ENCODE measurements around the gene WDR18. TPM values are rescaled to one million over a fixed set of nuclear protein-coding genes. Genes with fewer than 3 reads are reported as not detected.

Gene WDR18
- total and polyA plus RNA-seq, 2 experiments from 2014 or later = 143 to 241 TPM

DNA sequence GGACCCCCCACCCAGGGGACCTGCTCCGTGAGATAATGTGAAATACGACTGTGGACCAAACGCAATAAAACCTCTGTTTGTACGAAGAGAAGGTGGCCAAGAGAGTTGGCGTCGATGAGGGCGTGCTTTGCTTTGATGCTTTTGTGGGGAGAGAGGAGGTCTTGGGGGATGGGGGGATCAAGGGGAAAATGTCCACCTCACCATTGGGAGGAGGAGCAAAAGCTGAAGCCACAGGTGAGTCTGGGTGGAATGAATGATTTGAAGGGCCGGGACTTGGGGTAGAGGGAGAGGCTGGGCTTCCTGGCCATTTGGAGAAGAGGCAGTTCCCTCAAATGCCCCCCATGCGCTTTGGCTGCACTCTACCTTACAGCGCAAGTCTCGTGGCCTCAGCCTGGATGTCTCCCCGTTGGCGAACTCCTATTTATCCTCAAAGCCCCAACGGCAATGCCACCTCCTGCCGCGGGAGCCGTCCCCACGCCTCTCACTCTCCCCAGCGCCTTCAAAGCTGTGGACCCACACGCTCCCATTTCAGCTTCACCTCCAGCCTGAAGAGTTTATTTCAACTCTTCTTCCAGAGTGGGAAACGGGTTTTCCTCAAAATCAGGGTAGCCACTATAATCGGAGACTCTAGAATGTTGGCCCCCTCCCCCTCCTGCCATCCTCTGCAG lies 55.0 kb downstream of the WDR18 start:
- TF ChIP-seq, protein P1, sequence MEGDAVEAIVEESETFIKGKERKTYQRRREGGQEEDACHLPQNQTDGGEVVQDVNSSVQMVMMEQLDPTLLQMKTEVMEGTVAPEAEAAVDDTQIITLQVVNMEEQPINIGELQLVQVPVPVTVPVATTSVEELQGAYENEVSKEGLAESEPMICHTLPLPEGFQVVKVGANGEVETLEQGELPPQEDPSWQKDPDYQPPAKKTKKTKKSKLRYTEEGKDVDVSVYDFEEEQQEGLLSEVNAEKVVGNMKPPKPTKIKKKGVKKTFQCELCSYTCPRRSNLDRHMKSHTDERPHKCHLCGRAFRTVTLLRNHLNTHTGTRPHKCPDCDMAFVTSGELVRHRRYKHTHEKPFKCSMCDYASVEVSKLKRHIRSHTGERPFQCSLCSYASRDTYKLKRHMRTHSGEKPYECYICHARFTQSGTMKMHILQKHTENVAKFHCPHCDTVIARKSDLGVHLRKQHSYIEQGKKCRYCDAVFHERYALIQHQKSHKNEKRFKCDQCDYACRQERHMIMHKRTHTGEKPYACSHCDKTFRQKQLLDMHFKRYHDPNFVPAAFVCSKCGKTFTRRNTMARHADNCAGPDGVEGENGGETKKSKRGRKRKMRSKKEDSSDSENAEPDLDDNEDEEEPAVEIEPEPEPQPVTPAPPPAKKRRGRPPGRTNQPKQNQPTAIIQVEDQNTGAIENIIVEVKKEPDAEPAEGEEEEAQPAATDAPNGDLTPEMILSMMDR (IDR thresholded peaks at IDR 0.05; ENCODE audit: low read depth, low read length) = no peak
- Histone ChIP-seq H3K4me1 (ENCODE audit: low read depth) (peaks cover 8% of the 10 kb centered on the region), H3K36me3 (peaks cover 19% of the 10 kb centered on the region), H3K9me3 (ENCODE audit: low read depth) (no peaks in the 10 kb centered on the region), H3K27me3 (no peaks in the 10 kb centered on the region), H3K27ac (peak overlapping the region; percentile 53), H3K4me3 (no peak overlapping the region)
- peak in 1 of 2 donors; percentile 48 for DNase-seq (ENCODE audit: low read depth in 1 of 2, low spot score in 1 of 2)

DNA sequence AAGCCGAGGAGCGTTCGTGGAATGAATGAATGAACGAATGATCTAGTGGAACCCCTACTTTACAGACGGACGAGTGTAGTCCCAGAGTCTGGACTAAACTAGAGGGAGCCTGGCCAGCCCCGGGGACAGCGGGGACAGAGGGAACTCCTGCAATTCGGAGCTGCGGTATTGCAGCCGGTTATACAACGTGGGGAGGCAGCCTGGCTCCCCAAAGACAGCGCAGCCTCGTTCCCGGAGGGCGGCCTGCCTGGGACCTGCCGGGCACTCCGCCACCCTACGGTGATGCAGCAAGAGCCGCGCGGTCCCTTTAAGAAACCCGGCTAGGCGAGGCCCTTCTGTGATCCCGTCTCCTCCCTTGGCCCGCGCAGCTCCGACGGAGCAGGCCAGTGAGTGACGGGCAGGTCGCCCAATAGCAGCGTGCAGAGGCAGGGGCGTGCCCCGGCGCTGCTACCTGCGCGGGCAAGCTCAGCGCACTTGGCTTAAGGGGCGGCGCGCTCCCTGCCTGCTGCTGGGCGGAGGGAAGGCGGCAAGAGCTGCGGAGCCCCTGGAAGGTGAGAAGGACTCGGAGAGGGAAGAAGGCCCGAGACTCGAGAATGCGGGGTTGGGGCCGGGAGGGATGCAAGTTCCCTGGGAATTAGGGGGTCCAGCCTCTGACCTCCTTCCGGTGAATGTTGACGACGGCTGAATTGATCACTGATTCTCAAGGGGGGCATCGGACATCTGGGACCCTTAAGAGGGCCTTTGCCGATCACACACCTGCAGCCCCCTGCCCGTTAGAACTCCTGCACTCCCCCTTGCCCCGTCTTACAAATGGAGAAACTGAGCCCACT lies 55.7 kb downstream of the WDR18 start, which contains the start of gene ABCA7:
Gene ABCA7, plus strand, starts transcription at position 462 of the 830 bp plus-strand sequence. CDS start 1,255 bp downstream, outside the sequence.
- no peaks in the 10 kb centered on the region for H3K9me3 ChIP-seq (ENCODE audit: low read depth)
- DNase-seq (ENCODE audit: low read depth in 1 of 2, low spot score in 1 of 2) = peak; percentile 98 to 99
- peak within 1 kb of the TSS; percentile 53 for H3K27ac ChIP-seq
- H3K27me3 ChIP-seq = no peaks in the 10 kb centered on the region
- H3K4me3 ChIP-seq = peak within 1 kb of the TSS; percentile 38
- peaks cover 8% of the 10 kb centered on the region for H3K4me1 ChIP-seq (ENCODE audit: low read depth)
- TF ChIP-seq, protein P1 (IDR thresholded peaks at IDR 0.05; ENCODE audit: low read depth, low read length) = no peak
- peaks cover 19% of the 10 kb centered on the region for H3K36me3 ChIP-seq

DNA sequence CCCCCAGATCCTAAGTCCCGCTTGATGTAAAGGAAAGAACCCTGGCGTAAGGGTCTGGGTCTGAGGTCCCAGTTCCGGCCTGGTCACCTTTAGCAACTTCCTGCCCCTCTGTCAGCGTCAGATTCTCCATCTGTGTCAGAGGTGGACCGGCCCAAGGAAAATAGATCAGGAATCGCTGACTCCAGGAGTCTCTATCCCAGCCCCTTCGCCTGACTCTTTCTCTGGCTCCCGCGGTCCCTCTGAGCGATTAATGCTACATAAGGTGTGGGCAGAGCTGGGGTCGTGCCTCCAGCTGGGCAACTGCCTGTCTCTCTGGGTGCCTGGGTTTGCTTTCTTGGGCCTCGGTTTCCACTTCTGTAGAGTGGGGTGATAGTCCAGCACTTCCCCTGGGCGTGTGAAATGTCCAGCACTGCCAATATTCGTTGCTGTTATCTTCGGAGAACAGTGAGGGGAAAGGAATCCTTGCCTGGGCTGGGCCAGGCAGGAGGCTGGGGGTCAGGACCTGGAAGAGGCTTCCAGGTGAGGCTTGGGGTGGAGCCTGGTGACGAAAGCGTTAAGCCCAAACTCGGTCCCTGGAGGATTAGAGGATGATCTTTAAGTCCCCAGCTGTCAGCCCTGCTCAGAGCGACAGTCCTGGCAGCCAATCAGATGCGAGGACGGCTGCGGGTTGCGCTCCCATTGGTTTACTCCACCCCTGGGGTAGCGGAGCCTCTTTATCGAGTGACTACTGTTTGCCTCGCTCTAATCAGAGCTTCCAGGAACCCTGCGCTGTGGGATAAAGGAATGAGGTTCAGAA lies 56.5 kb downstream of the WDR18 start:
- TF ChIP-seq, protein P1 (IDR thresholded peaks at IDR 0.05; ENCODE audit: low read depth, low read length) = no peak
- Histone ChIP-seq H3K27me3 (no peaks in the 10 kb centered on the region), H3K36me3 (peaks cover 19% of the 10 kb centered on the region), H3K27ac (peak overlapping the region; percentile 11), H3K4me3 (peak overlapping the region; percentile 38), H3K4me1 (ENCODE audit: low read depth) (peaks cover 8% of the 10 kb centered on the region), H3K9me3 (ENCODE audit: low read depth) (no peaks in the 10 kb centered on the region)
- peak; percentile 86 to 94 for DNase-seq (ENCODE audit: low read depth in 1 of 2, low spot score in 1 of 2)

DNA sequence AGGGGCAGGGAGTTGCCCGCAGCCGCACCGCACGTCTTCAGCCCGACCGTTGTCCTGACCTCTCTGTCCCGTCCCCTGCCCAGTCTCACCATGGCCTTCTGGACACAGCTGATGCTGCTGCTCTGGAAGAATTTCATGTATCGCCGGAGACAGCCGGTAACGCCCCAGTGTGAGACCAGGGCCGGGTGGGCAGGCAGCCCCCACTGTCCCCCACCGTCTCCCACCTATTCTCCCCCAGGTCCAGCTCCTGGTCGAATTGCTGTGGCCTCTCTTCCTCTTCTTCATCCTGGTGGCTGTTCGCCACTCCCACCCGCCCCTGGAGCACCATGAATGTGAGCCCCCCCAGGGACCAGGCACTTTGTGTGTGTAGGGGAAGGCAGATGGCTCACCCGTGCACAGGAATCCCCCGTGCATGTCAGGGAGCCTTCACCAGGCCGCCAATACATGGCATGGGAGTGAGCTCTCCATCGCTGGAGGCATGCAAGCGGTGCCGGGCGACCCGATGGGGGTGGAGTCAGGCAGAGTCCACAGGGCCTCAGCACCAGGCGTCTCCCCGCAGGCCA lies 57.2 kb downstream of the WDR18 start:
- H3K4me3 ChIP-seq = peak overlapping the region; percentile 38
- H3K27me3 ChIP-seq = no peaks in the 10 kb centered on the region
- H3K36me3 ChIP-seq = peaks cover 13% of the 10 kb centered on the region
- no peaks in the 10 kb centered on the region for H3K9me3 ChIP-seq (ENCODE audit: low read depth)
- no peak for DNase-seq (ENCODE audit: low read depth in 1 of 2, low spot score in 1 of 2)
- TF ChIP-seq, protein P1 (IDR thresholded peaks at IDR 0.05; ENCODE audit: low read depth, low read length) = no peak
- no peak overlapping the region for H3K27ac ChIP-seq
- peaks cover 8% of the 10 kb centered on the region for H3K4me1 ChIP-seq (ENCODE audit: low read depth)

All from cardiac muscle cell (in vitro differentiated cells and primary cell).